ENCODE measurements around the gene QKI. TPM values are rescaled to one million over a fixed set of nuclear protein-coding genes. Genes with fewer than 3 reads are reported as not detected.

Gene QKI
- total RNA-seq, 1 donor from 2014 or later = 234 TPM

GRCh38 chr6:163573503-163574179, 159.1 kb downstream of the QKI start:
- ATAC-seq (no peak), DNase-seq (no peak)
- H3K27me3 ChIP-seq = no peaks in the 10 kb centered on the region
- H3K36me3 ChIP-seq = peaks cover 32% of the 10 kb centered on the region
- H3K27ac ChIP-seq = no peak overlapping the region
- intact Hi-C loops (cut with DNase I) = no loop called here
- no peak overlapping the region for H3K4me3 ChIP-seq
- peaks cover 9% of the 10 kb centered on the region for H3K4me1 ChIP-seq
- no peaks in the 10 kb centered on the region for H3K9me3 ChIP-seq
- TF ChIP-seq, protein P1, sequence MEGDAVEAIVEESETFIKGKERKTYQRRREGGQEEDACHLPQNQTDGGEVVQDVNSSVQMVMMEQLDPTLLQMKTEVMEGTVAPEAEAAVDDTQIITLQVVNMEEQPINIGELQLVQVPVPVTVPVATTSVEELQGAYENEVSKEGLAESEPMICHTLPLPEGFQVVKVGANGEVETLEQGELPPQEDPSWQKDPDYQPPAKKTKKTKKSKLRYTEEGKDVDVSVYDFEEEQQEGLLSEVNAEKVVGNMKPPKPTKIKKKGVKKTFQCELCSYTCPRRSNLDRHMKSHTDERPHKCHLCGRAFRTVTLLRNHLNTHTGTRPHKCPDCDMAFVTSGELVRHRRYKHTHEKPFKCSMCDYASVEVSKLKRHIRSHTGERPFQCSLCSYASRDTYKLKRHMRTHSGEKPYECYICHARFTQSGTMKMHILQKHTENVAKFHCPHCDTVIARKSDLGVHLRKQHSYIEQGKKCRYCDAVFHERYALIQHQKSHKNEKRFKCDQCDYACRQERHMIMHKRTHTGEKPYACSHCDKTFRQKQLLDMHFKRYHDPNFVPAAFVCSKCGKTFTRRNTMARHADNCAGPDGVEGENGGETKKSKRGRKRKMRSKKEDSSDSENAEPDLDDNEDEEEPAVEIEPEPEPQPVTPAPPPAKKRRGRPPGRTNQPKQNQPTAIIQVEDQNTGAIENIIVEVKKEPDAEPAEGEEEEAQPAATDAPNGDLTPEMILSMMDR (IDR thresholded peaks at IDR 0.05) = no peak

DNA sequence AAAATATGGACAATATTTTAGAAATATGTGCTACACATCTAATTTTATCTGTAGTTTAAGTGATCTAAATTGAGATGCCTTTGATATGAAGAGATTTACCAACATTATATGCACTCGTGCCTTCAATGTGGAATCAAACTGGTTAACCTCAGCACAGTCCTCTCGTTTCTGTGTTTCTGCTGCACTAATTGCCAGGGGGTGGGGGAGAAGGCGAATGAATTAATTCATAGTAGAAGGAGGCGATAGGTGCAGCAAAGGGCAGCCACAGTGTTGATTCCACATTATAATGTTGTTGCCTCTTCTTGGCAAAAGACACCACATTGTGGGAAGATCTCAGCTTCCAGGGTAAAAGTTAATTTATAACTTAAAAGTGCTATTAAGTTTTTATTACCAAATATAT, 161.6 kb downstream of the QKI start:
- Histone ChIP-seq H3K4me3 (no peak overlapping the region), H3K4me1 (peaks cover 14% of the 10 kb centered on the region), H3K36me3 (peaks cover 24% of the 10 kb centered on the region), H3K27ac (no peak overlapping the region), H3K9me3 (no peaks in the 10 kb centered on the region), H3K27me3 (no peaks in the 10 kb centered on the region)
- TF ChIP-seq, protein P1 (IDR thresholded peaks at IDR 0.05) = no peak
- intact Hi-C loops (cut with DNase I) = no loop called here
- no peak for DNase-seq
- ATAC-seq = no peak

GRCh38 chr6:163577404-163577803, 162.9 kb downstream of the QKI start:
- ATAC-seq (no peak), DNase-seq (no peak)
- Histone ChIP-seq H3K27ac (no peak overlapping the region), H3K9me3 (no peaks in the 10 kb centered on the region), H3K4me3 (no peak overlapping the region), H3K36me3 (peaks cover 15% of the 10 kb centered on the region), H3K27me3 (no peaks in the 10 kb centered on the region), H3K4me1 (peaks cover 8% of the 10 kb centered on the region)
- TF ChIP-seq, protein P1 (IDR thresholded peaks at IDR 0.05) = no peak
- intact Hi-C loops (cut with DNase I) = no loop called here

- DNase-seq (peak; percentile 53), ATAC-seq (peak; percentile 55)
- Histone ChIP-seq H3K9me3 (no peaks in the 10 kb centered on the region), H3K36me3 (peaks cover 7% of the 10 kb centered on the region), H3K4me3 (no peak overlapping the region), H3K4me1 (peaks cover 8% of the 10 kb centered on the region), H3K27me3 (no peaks in the 10 kb centered on the region), H3K27ac (no peak overlapping the region)
- intact Hi-C loops (cut with DNase I) = no loop called here
- TF ChIP-seq, protein P1 (IDR thresholded peaks at IDR 0.05) = no peak
These were observed 164.8 kb downstream of the QKI start for GRCh38 chr6:163579111-163579879.

- no peak for DNase-seq
- Histone ChIP-seq H3K27me3 (no peaks in the 10 kb centered on the region), H3K9me3 (no peaks in the 10 kb centered on the region), H3K27ac (no peak overlapping the region), H3K36me3 (peaks cover 1% of the 10 kb centered on the region), H3K4me3 (no peak overlapping the region), H3K4me1 (peaks cover 8% of the 10 kb centered on the region)
- TF ChIP-seq, protein P1 (IDR thresholded peaks at IDR 0.05) = peak; percentile 25
- intact Hi-C loops (cut with DNase I) = no loop called here
- ATAC-seq = peak; percentile 83
These were observed 165.4 kb downstream of the QKI start for GRCh38 chr6:163579880-163580295.

Measured in upper lobe of right lung (tissue), 1 donor.